Body of pancreas (tissue), 4 donors: ENCODE data around the gene DAPP1. TPM values are rescaled to one million over a fixed set of nuclear protein-coding genes. Genes with fewer than 3 reads are reported as not detected.

Source experiments
- ATAC-seq: fragments of 150-250 bp; one replicate; pipeline ENCODE4 v1.9.1; 2016
- DNase-seq, 4 donors: peaks; one replicate each; pipeline ENCODE4 v3.0.0-alpha.2; 2019
- H3K27ac ChIP-seq, 4 donors: fragments of 200-600 bp; sonication (generic); 1 replicate in 3 of 4; 2 replicates in 1 of 4; pipeline versions ENCODE4 v1.5.1 to v1.6.1; 2016 to 2019; ENCODE audit warnings: mild to moderate bottlenecking in 1 of 4, mixed read lengths in 1 of 4, moderate library complexity in 1 of 4
- H3K27me3 ChIP-seq, 2 donors: fragments of 200-600 bp; sonication (generic); one replicate each; pipeline ENCODE4 v1.6.0; 2016; ENCODE audit warnings: mild to moderate bottlenecking in 1 of 2
- H3K36me3 ChIP-seq, 2 donors: fragments of 200-600 bp; sonication (generic); replicated peaks in 1 of 2; 2 replicates each; pipeline ENCODE4 v1.5.1; 2016; ENCODE audit warnings: low read depth in 2 of 2; ENCODE audit not compliant: insufficient read depth in 1 of 2
- H3K4me1 ChIP-seq: fragments of 200-600 bp; sonication (generic); one replicate; pipeline ENCODE4 v1.6.0; 2016
- H3K4me3 ChIP-seq, 2 donors: fragments of 200-600 bp; sonication (generic); 1 replicate in 1 of 2; 2 replicates in 1 of 2; pipeline ENCODE4 v1.5.1; 2016 to 2019
- H3K9me3 ChIP-seq, 3 donors: fragments of 200-600 bp; sonication (generic); 1 replicate in 2 of 3; 2 replicates in 1 of 3; pipeline ENCODE4 v1.5.1; 2016
- POLR2A ChIP-seq, 3 donors: fragments of 450-650 bp; IDR thresholded peaks; one replicate each; pipeline ENCODE4 v1.6.1; 2016; ENCODE audit warnings: antibody characterized with exemption in 3 of 3, mild to moderate bottlenecking in 2 of 3
- WGBS, 2 donors: methylation state at CpG; one replicate each; pipeline ENCODE4 v1.1.5; 2017; 5-methylcytosine and 5-hydroxymethylcytosine counted together
- intact Hi-C: fragments of 100-400 bp; cut with DNase I; formaldehyde crosslinking; loops from one replicate; pipeline ENCODE4 v1.15.1; 2023
- total RNA-seq, 2 donors: library from RNA; depleted of rRNA; stranded (reverse); fragments of >200 nt; gene quantifications; one replicate each; pipeline ENCODE4 v1.1.0, GENCODE V29; 2016
- TF ChIP-seq, protein P1 (sequence below), 7 experiments: fragments of 450-650 bp in 4 of 7; fragments of 200-600 bp in 3 of 7; sonication (generic) in 3 of 7; IDR thresholded peaks; one replicate each; pipeline ENCODE4 v1.5.1; 2016 to 2019; ENCODE audit warnings: antibody characterized with exemption in 7 of 7

Gene DAPP1
- total RNA-seq, 2 donors from 2014 or later = 1.3 to 2.3 TPM

DNA sequence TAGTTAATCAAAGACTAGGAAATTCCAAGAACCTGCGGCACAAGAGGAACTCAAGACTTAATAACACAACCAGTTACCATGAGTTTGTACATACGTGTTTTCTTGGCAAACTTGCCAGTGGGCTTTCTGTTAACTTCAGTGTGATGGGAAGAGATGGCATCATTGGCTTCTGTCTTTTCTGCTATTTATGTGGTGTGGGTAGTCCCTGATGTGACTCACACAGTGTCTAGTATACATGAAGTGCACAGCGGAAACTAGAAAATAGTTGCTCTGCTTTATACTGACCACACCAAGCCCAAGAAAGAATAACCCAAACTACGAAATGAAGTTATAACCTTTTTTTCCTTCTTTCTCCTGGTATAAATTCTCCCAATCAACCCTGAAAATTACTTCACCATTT is 24.5 kb downstream of the DAPP1 start:
- WGBS, 2 donors = 89% methylated on average over 4 of the region's 4 CpGs
- intact Hi-C loops = no loop called here
- TF ChIP-seq POLR2A (IDR thresholded peaks at IDR 0.05) = no peak
- TF ChIP-seq, protein P1, sequence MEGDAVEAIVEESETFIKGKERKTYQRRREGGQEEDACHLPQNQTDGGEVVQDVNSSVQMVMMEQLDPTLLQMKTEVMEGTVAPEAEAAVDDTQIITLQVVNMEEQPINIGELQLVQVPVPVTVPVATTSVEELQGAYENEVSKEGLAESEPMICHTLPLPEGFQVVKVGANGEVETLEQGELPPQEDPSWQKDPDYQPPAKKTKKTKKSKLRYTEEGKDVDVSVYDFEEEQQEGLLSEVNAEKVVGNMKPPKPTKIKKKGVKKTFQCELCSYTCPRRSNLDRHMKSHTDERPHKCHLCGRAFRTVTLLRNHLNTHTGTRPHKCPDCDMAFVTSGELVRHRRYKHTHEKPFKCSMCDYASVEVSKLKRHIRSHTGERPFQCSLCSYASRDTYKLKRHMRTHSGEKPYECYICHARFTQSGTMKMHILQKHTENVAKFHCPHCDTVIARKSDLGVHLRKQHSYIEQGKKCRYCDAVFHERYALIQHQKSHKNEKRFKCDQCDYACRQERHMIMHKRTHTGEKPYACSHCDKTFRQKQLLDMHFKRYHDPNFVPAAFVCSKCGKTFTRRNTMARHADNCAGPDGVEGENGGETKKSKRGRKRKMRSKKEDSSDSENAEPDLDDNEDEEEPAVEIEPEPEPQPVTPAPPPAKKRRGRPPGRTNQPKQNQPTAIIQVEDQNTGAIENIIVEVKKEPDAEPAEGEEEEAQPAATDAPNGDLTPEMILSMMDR (IDR thresholded peaks at IDR 0.05) = no peak
- Histone ChIP-seq H3K27ac (no peak overlapping the region), H3K36me3 (no peaks in the 10 kb centered on the region), H3K4me3 (no peak overlapping the region), H3K9me3 (no peaks in the 10 kb centered on the region), H3K27me3 (no peaks in the 10 kb centered on the region), H3K4me1 (no peaks in the 10 kb centered on the region)
- no peak for ATAC-seq
- no peak for DNase-seq

DNA sequence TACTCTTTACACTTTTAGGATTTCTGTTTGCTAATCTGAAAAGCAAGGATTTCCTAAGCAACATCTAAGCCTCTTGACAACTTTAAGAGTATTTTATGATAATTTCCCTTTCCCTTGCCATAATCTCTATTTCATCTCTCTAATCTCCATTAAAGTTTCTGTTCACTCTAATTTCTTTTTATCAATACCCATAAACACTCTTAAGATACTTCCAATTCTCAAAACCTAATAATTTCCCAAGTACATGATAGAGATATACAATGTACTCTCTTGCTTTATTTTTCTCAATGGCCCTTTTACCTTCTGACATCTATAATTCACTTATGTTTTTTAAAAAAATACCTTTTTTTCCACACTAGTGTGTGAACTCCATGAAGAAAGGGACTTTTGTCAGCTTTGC is 26.8 kb downstream of the DAPP1 start:
- no peak for ATAC-seq
- Histone ChIP-seq H3K36me3 (no peaks in the 10 kb centered on the region), H3K4me1 (no peaks in the 10 kb centered on the region), H3K4me3 (no peak overlapping the region), H3K27ac (no peak overlapping the region), H3K9me3 (no peaks in the 10 kb centered on the region), H3K27me3 (no peaks in the 10 kb centered on the region)
- no peak for DNase-seq
- no peak for TF ChIP-seq POLR2A (IDR thresholded peaks at IDR 0.05)
- intact Hi-C loops = no loop called here

GRCh38 chr4:99844048-99844447 is 27.4 kb downstream of the DAPP1 start:
- TF ChIP-seq, protein P1 (IDR thresholded peaks at IDR 0.05) = no peak
- no peak for TF ChIP-seq POLR2A (IDR thresholded peaks at IDR 0.05)
- no peaks in the 10 kb centered on the region for H3K27me3 ChIP-seq
- intact Hi-C loops = no loop called here

GRCh38 chr4:99845179-99845578 is 28.6 kb downstream of the DAPP1 start:
- no peak for ATAC-seq
- DNase-seq = no peak
- Histone ChIP-seq H3K27ac (no peak overlapping the region), H3K4me1 (no peaks in the 10 kb centered on the region), H3K27me3 (no peaks in the 10 kb centered on the region), H3K36me3 (no peaks in the 10 kb centered on the region), H3K9me3 (no peaks in the 10 kb centered on the region), H3K4me3 (no peak overlapping the region)
- intact Hi-C loops = no loop called here
- 90 to 94% methylated on average over 1 of the region's 1 CpG for WGBS, 2 donors
- TF ChIP-seq POLR2A (IDR thresholded peaks at IDR 0.05) = no peak
- TF ChIP-seq, protein P1 (IDR thresholded peaks at IDR 0.05) = no peak

More at GRCh38 chr4:99844048-99844447, 27.4 kb downstream of the DAPP1 start:
- Histone ChIP-seq H3K36me3 (no peaks in the 10 kb centered on the region), H3K27ac (no peak overlapping the region), H3K4me3 (no peak overlapping the region), H3K4me1 (no peaks in the 10 kb centered on the region), H3K9me3 (no peaks in the 10 kb centered on the region)
- WGBS, 2 donors = 87 to 94% methylated on average over 7 of the region's 7 CpGs
- ATAC-seq (no peak), DNase-seq (no peak)

DNA sequence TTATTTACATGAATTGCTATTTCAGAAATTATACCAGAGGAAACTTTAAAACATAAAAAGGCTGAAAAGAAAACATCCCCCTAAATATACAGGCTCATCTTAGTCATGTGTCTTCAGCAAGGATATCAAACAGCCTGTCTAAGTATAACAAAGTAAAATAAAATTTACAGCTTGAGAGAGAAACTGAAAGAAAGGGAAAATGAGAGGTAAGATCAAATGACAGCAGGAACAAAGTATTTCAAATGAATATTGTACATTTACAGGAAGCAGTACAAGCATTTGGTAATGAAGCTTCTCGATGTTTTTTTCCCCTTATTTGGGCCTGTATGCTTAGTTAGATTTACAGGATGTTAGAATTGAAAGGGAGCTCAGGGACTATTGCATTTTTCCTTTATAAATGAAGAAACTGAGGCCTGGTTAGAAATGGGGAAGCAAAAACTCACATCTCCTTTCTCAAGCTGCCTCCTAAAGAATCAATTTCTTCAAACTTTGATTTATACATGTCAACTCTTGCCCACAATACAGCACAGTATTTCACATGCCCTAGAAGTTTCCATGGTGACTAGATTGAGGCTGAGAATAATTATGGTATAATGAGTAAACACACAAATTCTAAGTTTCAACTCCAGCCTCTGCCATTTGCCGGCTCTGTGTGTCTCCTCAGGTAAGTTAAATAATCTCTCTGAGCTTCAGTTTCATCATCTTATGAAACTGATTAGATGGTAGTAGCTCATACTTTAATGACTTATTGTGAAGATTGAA is 29.3 kb downstream of the DAPP1 start:
- no peak for DNase-seq
- Histone ChIP-seq H3K4me3 (no peak overlapping the region), H3K36me3 (no peaks in the 10 kb centered on the region), H3K27me3 (no peaks in the 10 kb centered on the region), H3K9me3 (no peaks in the 10 kb centered on the region), H3K27ac (no peak overlapping the region), H3K4me1 (no peaks in the 10 kb centered on the region)
- no peak for ATAC-seq
- WGBS, 2 donors = 81 to 91% methylated on average over 2 of the region's 2 CpGs
- intact Hi-C loops = no loop called here
- TF ChIP-seq POLR2A (IDR thresholded peaks at IDR 0.05) = no peak
- TF ChIP-seq, protein P1 (IDR thresholded peaks at IDR 0.05) = no peak
